ENCODE results near the gene SLC28A1. TPM values are rescaled to one million over a fixed set of nuclear protein-coding genes. Genes with fewer than 3 reads are reported as not detected.

Gene SLC28A1
- total RNA-seq, 4 donors from 2014 or later, result 0.22 to 0.42 TPM; not detected in 2

- no peaks in the 10 kb centered on the region for H3K27me3 ChIP-seq
- H3K4me3 ChIP-seq, result no peak overlapping the region
- TF ChIP-seq POLR2A (IDR thresholded peaks at IDR 0.05) (no peak), CTCF (IDR thresholded peaks at IDR 0.05) (no peak), EP300 (IDR thresholded peaks at IDR 0.05) (no peak)
- H3K4me1 ChIP-seq, result peaks cover 0 to 10% (median 3%) of the 10 kb centered on the region in 4 donors
- H3K9me3 ChIP-seq, result no peaks in the 10 kb centered on the region
- WGBS, 2 donors, result 76 to 85% methylated on average over 5 of the region's 5 CpGs
- no peak for DNase-seq (ENCODE audit: low spot score in 2 of 2)
- no peaks in the 10 kb centered on the region for H3K36me3 ChIP-seq
- no peak overlapping the region for H3K27ac ChIP-seq
Observed at GRCh38 chr15:84975871-84976351, 91.4 kb downstream of the SLC28A1 start.

- Histone ChIP-seq H3K27me3 (no peaks in the 10 kb centered on the region), H3K9me3 (no peaks in the 10 kb centered on the region), H3K27ac (no peak overlapping the region), H3K36me3 (no peaks in the 10 kb centered on the region), H3K4me3 (no peak overlapping the region), H3K4me1 (peaks cover 0 to 10% (median 3%) of the 10 kb centered on the region in 4 donors)
- WGBS, 2 donors, result 95 to 97% methylated on average over 10 of the region's 10 CpGs
- no peak for TF ChIP-seq POLR2A (IDR thresholded peaks at IDR 0.05)
- TF ChIP-seq CTCF (IDR thresholded peaks at IDR 0.05), result no peak
- TF ChIP-seq EP300 (IDR thresholded peaks at IDR 0.05), result no peak
- DNase-seq (ENCODE audit: low spot score in 2 of 2), result no peak
Observed at GRCh38 chr15:84976746-84977345, 92.4 kb downstream of the SLC28A1 start.

GRCh38 chr15:84979651-84980050 is 95.2 kb downstream of the SLC28A1 start:
- Histone ChIP-seq H3K36me3 (no peaks in the 10 kb centered on the region), H3K27ac (peak overlapping the region in 3 of 4 donors; percentile 87 to 98 (median 90)), H3K9me3 (no peaks in the 10 kb centered on the region), H3K4me3 (peak overlapping the region in 2 of 4 donors; percentile 96 to 97), H3K27me3 (no peaks in the 10 kb centered on the region), H3K4me1 (peaks cover 0 to 30% (median 5%) of the 10 kb centered on the region in 4 donors)
- TF ChIP-seq CTCF (IDR thresholded peaks at IDR 0.05), result no peak
- no peak for TF ChIP-seq POLR2A (IDR thresholded peaks at IDR 0.05)
- TF ChIP-seq EP300 (IDR thresholded peaks at IDR 0.05), result no peak
- 28 to 32% methylated on average over 16 of the region's 16 CpGs for WGBS, 2 donors
- no peak for DNase-seq (ENCODE audit: low spot score in 2 of 2)

GRCh38 chr15:84980196-84981053 is 96.0 kb downstream of the SLC28A1 start:
- Histone ChIP-seq H3K9me3 (no peaks in the 10 kb centered on the region), H3K4me1 (peaks cover 0 to 37% (median 11%) of the 10 kb centered on the region in 4 donors), H3K27me3 (no peaks in the 10 kb centered on the region), H3K27ac (peak overlapping the region; percentile 87 to 98 (median 93)), H3K4me3 (peak overlapping the region; percentile 83 to 97 (median 90)), H3K36me3 (no peaks in the 10 kb centered on the region)
- WGBS, 2 donors, result 0 to 1% methylated on average over 22 to 43 of the region's 66 CpGs
- TF ChIP-seq CTCF (IDR thresholded peaks at IDR 0.05) (peak in 1 of 5 experiments; percentile 41), EP300 (IDR thresholded peaks at IDR 0.05) (peak; percentile 65 to 82), POLR2A (IDR thresholded peaks at IDR 0.05) (peak; percentile 48 to 59)
- DNase-seq (ENCODE audit: low spot score in 2 of 2), result peak; percentile 72 to 75
